GM12878 (cell line): ENCODE data around the gene CHDH. TPM values are rescaled to one million over a fixed set of nuclear protein-coding genes. Genes with fewer than 3 reads are reported as not detected.

Experiments
- ATAC-seq: fragments of 200-7000 bp; cut with Tn5 transposase; 3 replicates; pipeline ENCODE4 v1.9.1; 2020; ENCODE audit warnings: mild to moderate bottlenecking, moderate library complexity
- BruUV-seq: library from RNA; stranded (reverse); fragments of 400-500 nt; replicated peaks from 2 replicates; lab custom pipeline; 2021; lab: Mats Ljungman, UMichigan
- CTCF ChIA-PET: fragments of 300-600 bp; sonication (Branson Sonifier 250); formaldehyde crosslinking; extraction: SDS; loops from one replicate; lab custom pipeline; 2021; ENCODE audit warnings: inconsistent platforms; lab: Yijun Ruan, JAX
- POLR2A ChIA-PET: fragments of 350-600 bp; formaldehyde crosslinking; extraction: SDS; loops from one replicate; lab custom pipeline; 2021; ENCODE audit warnings: inconsistent platforms; lab: Charles Lee
- RAD21 ChIA-PET: fragments of 300-600 bp; sonication (Branson Sonifier 250); formaldehyde crosslinking; loops from one replicate; lab custom pipeline; 2023; ENCODE audit warnings: antibody characterized with exemption; ENCODE audit not compliant: unreplicated experiment; lab: Charles Lee
- SMC1A ChIA-PET: fragments of 300-600 bp; sonication (Branson Sonifier 250); formaldehyde crosslinking; loops from one replicate; lab custom pipeline; 2023; ENCODE audit not compliant: unreplicated experiment, uncharacterized antibody; lab: Charles Lee
- DNase-seq: peaks from one replicate; pipeline ENCODE4 v3.0.0-alpha.2; 2011; ENCODE audit warnings: low read depth, low spot score
- FAIRE-seq: peaks from 3 replicates; lab custom pipeline; 2011; peaks lifted over from hg19 to GRCh38; lab: Jason Lieb, UNC
- H2AFZ ChIP-seq: 2 replicates; pipeline ENCODE4 v1.6.0; 2011; ENCODE audit warnings: low read depth, low read length, control low read depth; ENCODE audit not compliant: control insufficient read depth
- H3K27ac ChIP-seq: 2 replicates; pipeline ENCODE4 v1.5.1; 2011; ENCODE audit warnings: control low read depth; ENCODE audit not compliant: control insufficient read depth, insufficient read depth
- H3K27me3 ChIP-seq, 2 experiments: replicated peaks in 1 of 2; 2 replicates each; pipeline versions ENCODE4 v1.6.0 to v1.6.1; 2011; ENCODE audit warnings: low read length in 1 of 2; ENCODE audit not compliant: control insufficient read depth in 2 of 2, insufficient read depth in 2 of 2
- H3K36me3 ChIP-seq, 2 experiments: 2 replicates each; pipeline ENCODE4 v1.5.1; 2011; ENCODE audit warnings: low read length in 1 of 2; ENCODE audit not compliant: control insufficient read depth in 2 of 2, insufficient read depth in 2 of 2
- H3K4me1 ChIP-seq: 2 replicates; pipeline ENCODE4 v1.6.1; 2011; ENCODE audit warnings: mild to moderate bottlenecking, low read length, moderate library complexity, mixed read lengths; ENCODE audit not compliant: control insufficient read depth, insufficient read depth
- H3K4me2 ChIP-seq: 2 replicates; pipeline ENCODE4 v1.6.0; 2011; ENCODE audit warnings: control low read depth; ENCODE audit not compliant: control insufficient read depth, insufficient read depth
- H3K4me3 ChIP-seq: fragments of 200-600 bp; sonication (generic); 2 replicates; pipeline ENCODE4 v1.5.1; 2016
- H3K79me2 ChIP-seq: 2 replicates; pipeline ENCODE4 v1.6.0; 2011; ENCODE audit warnings: low read length; ENCODE audit not compliant: control insufficient read depth, insufficient read depth
- H3K9ac ChIP-seq: 2 replicates; pipeline ENCODE4 v1.8.0; 2011; ENCODE audit warnings: low read length, control low read depth, mixed read lengths; ENCODE audit not compliant: control insufficient read depth, insufficient read depth
- H3K9me3 ChIP-seq: replicated peaks from 3 replicates; pipeline ENCODE4 v1.5.1; 2011; ENCODE audit warnings: mild to moderate bottlenecking, low read length; ENCODE audit not compliant: control insufficient read depth, insufficient read depth
- H4K20me1 ChIP-seq: 2 replicates; pipeline ENCODE4 v1.6.0; 2011; ENCODE audit not compliant: control insufficient read depth, insufficient read depth
- ATF3 ChIP-seq: IDR thresholded peaks from 2 replicates; pipeline ENCODE4 v1.6.1; 2011; ENCODE audit warnings: low read depth, mild to moderate bottlenecking, low read length, moderate library complexity, borderline replicate concordance; ENCODE audit errors: extremely low read depth
- BMI1 ChIP-seq: fragments of 450-650 bp; IDR thresholded peaks from 2 replicates; pipeline ENCODE4 v1.6.1; 2016; ENCODE audit warnings: mild to moderate bottlenecking, moderate library complexity, borderline replicate concordance
- FOS ChIP-seq: IDR thresholded peaks from 3 replicates; pipeline ENCODE4 v1.6.1; 2011; ENCODE audit warnings: borderline replicate concordance; ENCODE audit not compliant: insufficient read length; ENCODE audit errors: extremely low read depth
- LARP7 ChIP-seq: fragments of 450-650 bp; IDR thresholded peaks from 2 replicates; pipeline ENCODE4 v1.6.1; 2017; ENCODE audit warnings: mild to moderate bottlenecking
- MEF2A ChIP-seq: IDR thresholded peaks from 2 replicates; pipeline ENCODE4 v1.6.1; 2011; ENCODE audit warnings: low read depth, mild to moderate bottlenecking, low read length, moderate library complexity; ENCODE audit not compliant: insufficient read depth
- MTA3 ChIP-seq: IDR thresholded peaks from 2 replicates; pipeline ENCODE4 v1.6.1; 2012; ENCODE audit warnings: low read length, inconsistent platforms, borderline replicate concordance
- MYB ChIP-seq: fragments of 150-350 bp; IDR thresholded peaks from 2 replicates; pipeline ENCODE4 v1.6.1; 2014; ENCODE audit warnings: mild to moderate bottlenecking, low read depth, low read length, borderline replicate concordance
- PML ChIP-seq: IDR thresholded peaks from 2 replicates; pipeline ENCODE4 v1.6.1; 2012; ENCODE audit warnings: low read length, inconsistent platforms
- SMC3 ChIP-seq: IDR thresholded peaks from 2 replicates; pipeline ENCODE4 v1.6.1; 2011; ENCODE audit warnings: low read length, improper control_type of control experiment, borderline replicate concordance
- WGBS: methylation state at CpG from one replicate; pipeline ENCODE4 v1.1.6; 2016; ENCODE audit warnings: low lambda C conversion rate; ENCODE audit not compliant: insufficient replicate concordance, insufficient coverage; ENCODE audit errors: missing lambda C conversion rate; 5-methylcytosine and 5-hydroxymethylcytosine counted together
- in situ Hi-C: fragments of 300-500 bp; cut with MboI; formaldehyde crosslinking; loops from 9 replicates; pipeline ENCODE4 v1.14.3; 2018; ENCODE audit warnings: mixed read lengths
- intact Hi-C: fragments of 100-400 bp; cut with micrococcal nuclease; formaldehyde crosslinking; loops from one replicate; pipeline ENCODE4 v1.14.2; 2022; ENCODE audit not compliant: unreplicated experiment
- polyA plus RNA-seq, 11 experiments: library from polyadenylated mRNA; depleted of rRNA in 4 of 11; unstranded in 6 of 11; stranded (reverse) in 5 of 11; fragments of >200 nt; fragmentation: Nextera tagmentation in 4 of 11; fragmentation: Illumina TruSeq in 1 of 11; extraction: Ambion mirVana in 4 of 11; extraction: Trizol in 1 of 11; gene quantifications; 1 replicate in 1 of 11; 2 replicates in 10 of 11; pipeline versions ENCODE4 v1.2.1 to v1.2.3, GENCODE V29; 2011 to 2016; ENCODE audit warnings: inconsistent platforms in 2 of 11, missing spikeins in 2 of 11, low read depth in 1 of 11
- total RNA-seq, 4 experiments: library from RNA; depleted of rRNA in 3 of 4; stranded (reverse); fragments of >200 nt in 3 of 4; fragmentation: Illumina TruSeq in 1 of 4; extraction: Trizol in 1 of 4; gene quantifications; 2 replicates each; pipeline versions ENCODE4 v1.2.1 to v1.2.3, GENCODE V29; 2013 to 2021
- TF ChIP-seq, protein P1 (sequence below): fragments of 450-650 bp; IDR thresholded peaks from 2 replicates; pipeline ENCODE4 v1.6.1; 2016; ENCODE audit warnings: mild to moderate bottlenecking

CHDH gene
- total and polyA plus RNA-seq, 10 of the 15 experiments (the other 5 are each of a cell fraction or from before 2014, with no cell fraction given): 0.95 to 8.3 (median 2.9) TPM

DNA sequence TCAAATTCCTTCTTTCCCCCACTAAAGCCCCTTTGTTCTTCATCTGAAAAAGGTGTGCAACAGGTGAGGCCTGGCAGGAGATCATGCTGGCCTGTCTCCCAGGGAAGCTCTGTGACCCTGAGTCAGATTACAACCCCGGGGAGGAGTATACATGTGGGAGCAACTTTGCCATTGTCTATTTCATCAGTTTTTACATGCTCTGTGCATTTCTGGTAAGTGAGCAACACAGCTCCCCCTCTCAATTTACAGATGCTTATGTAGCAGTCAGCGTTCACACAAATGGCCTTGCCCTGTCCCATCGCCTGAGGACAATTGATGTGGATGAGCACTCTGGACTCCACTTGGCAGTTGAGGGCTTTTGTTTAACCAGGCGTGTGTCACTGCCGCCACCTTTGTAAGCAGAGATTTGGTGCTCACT, 70.4 kb downstream of the CHDH start:
- Histone ChIP-seq H3K27ac (no peak overlapping the region), H3K9ac (no peak overlapping the region), H3K27me3 (no peaks in the 10 kb centered on the region), H3K79me2 (no peaks in the 10 kb centered on the region), H3K4me3 (no peak overlapping the region), H3K4me1 (peaks cover 22% of the 10 kb centered on the region), H2AFZ (no peak overlapping the region), H3K4me2 (no peak overlapping the region), H4K20me1 (no peaks in the 10 kb centered on the region), H3K9me3 (no peaks in the 10 kb centered on the region), H3K36me3 (no peaks in the 10 kb centered on the region)
- CTCF ChIA-PET: interaction anchor here (0.9 to 2.3 kb wide), 3 partner anchors 10 to 63 kb away, joined by 3 to 9 read pairs (median 3); no protein-coding TSS in a partner anchor
- DNase-seq (no peak), ATAC-seq (no peak), FAIRE-seq (no peak)
- POLR2A ChIA-PET: interaction anchor here (0.5 to 4.5 kb wide), 6 partner anchors 9 to 72 kb away, joined by 3 to 30 read pairs (median 4); partner anchors contain the start of genes CHDH and IL17RB
- TF ChIP-seq SMC3 (no peak), MTA3 (no peak), LARP7 (no peak), MYB (no peak), FOS (no peak), ATF3 (no peak), PML (no peak), BMI1 (no peak), MEF2A (no peak)
- TF ChIP-seq, protein P1, sequence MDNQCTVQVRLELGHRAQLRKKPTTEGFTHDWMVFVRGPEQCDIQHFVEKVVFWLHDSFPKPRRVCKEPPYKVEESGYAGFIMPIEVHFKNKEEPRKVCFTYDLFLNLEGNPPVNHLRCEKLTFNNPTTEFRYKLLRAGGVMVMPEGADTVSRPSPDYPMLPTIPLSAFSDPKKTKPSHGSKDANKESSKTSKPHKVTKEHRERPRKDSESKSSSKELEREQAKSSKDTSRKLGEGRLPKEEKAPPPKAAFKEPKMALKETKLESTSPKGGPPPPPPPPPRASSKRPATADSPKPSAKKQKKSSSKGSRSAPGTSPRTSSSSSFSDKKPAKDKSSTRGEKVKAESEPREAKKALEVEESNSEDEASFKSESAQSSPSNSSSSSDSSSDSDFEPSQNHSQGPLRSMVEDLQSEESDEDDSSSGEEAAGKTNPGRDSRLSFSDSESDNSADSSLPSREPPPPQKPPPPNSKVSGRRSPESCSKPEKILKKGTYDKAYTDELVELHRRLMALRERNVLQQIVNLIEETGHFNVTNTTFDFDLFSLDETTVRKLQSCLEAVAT: no peak
- in situ Hi-C loops: no loop called here
- intact Hi-C loops: loop anchor here (2.0 kb wide), 1 partner anchor 69 kb away; no protein-coding TSS in a partner anchor
- 77% methylated on average over 5 of the region's 5 CpGs for WGBS
- SMC1A ChIA-PET: interaction anchor here (0.8 to 4.5 kb wide), 14 partner anchors 11 to 116 kb away, joined by 3 to 40 read pairs (median 6); partner anchors contain the start of gene SELENOK
- no TSS peak for BruUV-seq
- RAD21 ChIA-PET: interaction anchor here (0.9 to 4.9 kb wide), 7 partner anchors 9 to 68 kb away, joined by 3 to 41 read pairs (median 4); partner anchors contain the start of genes CHDH and IL17RB
